GM18907 (cell line): ENCODE results near the gene SEMA3D.

ENCODE experiments used
- ATAC-seq: cut with Tn5 transposase; IDR thresholded peaks from one replicate; pipeline ENCODE4 v1.9.1; 2021; ENCODE audit warnings: mild to moderate bottlenecking, moderate library complexity; ENCODE audit not compliant: unreplicated experiment

The SEMA3D gene

GRCh38 chr7:85081846-85082245 lies 105.0 kb downstream of the SEMA3D start:
- ATAC-seq = no peak

GRCh38 chr7:85081392-85081791 lies 105.5 kb downstream of the SEMA3D start:
- ATAC-seq = no peak

GRCh38 chr7:85079434-85079833 lies 107.4 kb downstream of the SEMA3D start:
- ATAC-seq = no peak

GRCh38 chr7:85078181-85078580 lies 108.7 kb downstream of the SEMA3D start:
- ATAC-seq = no peak

- no peak for ATAC-seq
These were observed 111.0 kb downstream of the SEMA3D start for GRCh38 chr7:85075864-85076263.

- ATAC-seq = no peak
These were observed 111.9 kb downstream of the SEMA3D start for GRCh38 chr7:85074992-85075391.

- ATAC-seq = no peak
These were observed 112.8 kb downstream of the SEMA3D start for GRCh38 chr7:85074016-85074415.

- no peak for ATAC-seq
These were observed 115.8 kb downstream of the SEMA3D start for GRCh38 chr7:85070967-85071628.

GRCh38 chr7:85068799-85069198 lies 118.1 kb downstream of the SEMA3D start:
- no peak for ATAC-seq

- ATAC-seq = no peak
These were observed 119.5 kb downstream of the SEMA3D start for GRCh38 chr7:85067371-85067770.

GRCh38 chr7:85065888-85066485 lies 120.9 kb downstream of the SEMA3D start:
- ATAC-seq = no peak

GRCh38 chr7:85065306-85065705 lies 121.5 kb downstream of the SEMA3D start:
- ATAC-seq = no peak

GRCh38 chr7:85062651-85063050 lies 124.2 kb downstream of the SEMA3D start:
- no peak for ATAC-seq

GRCh38 chr7:85061456-85061855 lies 125.4 kb downstream of the SEMA3D start:
- ATAC-seq = no peak

- no peak for ATAC-seq
These were observed 126.2 kb downstream of the SEMA3D start for GRCh38 chr7:85060696-85061095.

- ATAC-seq = no peak
These were observed 130.9 kb downstream of the SEMA3D start for GRCh38 chr7:85055906-85056305.

GRCh38 chr7:85055196-85055595 lies 131.7 kb downstream of the SEMA3D start:
- ATAC-seq = no peak

GRCh38 chr7:85054306-85054705 lies 132.6 kb downstream of the SEMA3D start:
- no peak for ATAC-seq

- ATAC-seq = no peak
These were observed 134.0 kb downstream of the SEMA3D start for GRCh38 chr7:85052894-85053293.

- ATAC-seq = no peak
These were observed 134.7 kb downstream of the SEMA3D start for GRCh38 chr7:85052056-85052737.

- ATAC-seq = no peak
These were observed 140.3 kb downstream of the SEMA3D start for GRCh38 chr7:85046534-85046933.

GRCh38 chr7:85041605-85042216 lies 145.1 kb downstream of the SEMA3D start:
- peak; percentile 74 for ATAC-seq
